Measurements from ENCODE around the gene CSRNP3. TPM values are rescaled to one million over a fixed set of nuclear protein-coding genes. Genes with fewer than 3 reads are reported as not detected.

The CSRNP3 gene
- total and polyA plus RNA-seq, 10 of the 15 experiments (the other 5 are each of a cell fraction or from before 2014, with no cell fraction given) = 0.03 to 5.2 (median 0.11) TPM; not detected in 1

- TF ChIP-seq ZNF687 (IDR thresholded peaks at IDR 0.05) (peak; percentile 52), NBN (IDR thresholded peaks at IDR 0.05) (peak; percentile 77), BMI1 (IDR thresholded peaks at IDR 0.05; ENCODE audit: borderline replicate concordance) (no peak), IKZF1 (conservative IDR thresholded peaks at IDR 0.05) (peak; percentile 93), GATAD2B (conservative IDR thresholded peaks at IDR 0.05; ENCODE audit: low read depth) (peak; percentile 54), MLLT1 (IDR thresholded peaks at IDR 0.05) (no peak), HCFC1 (IDR thresholded peaks at IDR 0.05; ENCODE audit: low read length) (no peak), PAX5 (IDR thresholded peaks at IDR 0.05; ENCODE audit: borderline replicate concordance, low read depth, low read length) (0 out of 2 replicates have a peak, but pooled peaks have one; percentile 30), MYB (IDR thresholded peaks at IDR 0.05; ENCODE audit: borderline replicate concordance, low read depth, low read length) (no peak), JUNB (IDR thresholded peaks at IDR 0.05) (no peak), CTCF (IDR thresholded peaks at IDR 0.05 in 2 of 3, conservative IDR thresholded peaks at IDR 0.05 in 1 of 3; ENCODE audit: control insufficient read depth in 2 of 3, extremely low read depth in 1 of 3, insufficient read depth in 1 of 3, low read depth in 3 of 3, low read length in 3 of 3) (no peak)
Measured at GRCh38 chr2:165594935-165595255, 125.4 kb downstream of the CSRNP3 start (continued).

Measured in GM12878 (cell line).